ENCODE results near the gene PLXNB2.

GRCh38 chr22:50257451-50258360 lies 49.7 kb downstream of the PLXNB2 start:
- TF ChIP-seq CTCF (IDR thresholded peaks at IDR 0.05; ENCODE audit: low read depth, low read length): no peak
- TF ChIP-seq EZH2phosphoT487 (IDR thresholded peaks at IDR 0.05; ENCODE audit: low read depth): no peak

Data from OCI-LY3 (cell line).